ENCODE measurements around the gene ALDH18A1. TPM values are rescaled to one million over a fixed set of nuclear protein-coding genes. Genes with fewer than 3 reads are reported as not detected.

ALDH18A1 gene
- total RNA-seq, 3 donors from 2014 or later (not counting 1 experiment from before 2014, with no cell fraction given): 20.7 to 33.4 (median 25.2) TPM

DNA sequence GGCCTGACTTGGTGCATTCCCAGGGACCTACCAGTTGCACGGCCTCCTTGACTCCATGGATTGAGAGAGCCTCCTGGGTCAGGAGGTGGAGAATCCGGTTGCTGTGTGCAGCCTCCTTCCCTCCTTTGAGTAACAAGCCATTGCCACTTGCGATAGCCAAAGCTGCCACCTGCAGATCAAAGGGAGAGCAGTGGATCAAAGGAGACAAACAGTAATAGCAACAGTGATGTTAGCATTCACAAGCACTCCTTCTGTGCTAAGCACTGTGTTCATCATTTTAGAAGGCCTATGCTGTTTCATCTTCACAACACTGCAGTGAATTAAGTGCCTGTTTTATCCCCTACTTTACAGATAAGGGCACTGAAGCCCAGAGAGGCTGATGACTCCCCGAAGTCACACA lies 40.1 kb downstream of the ALDH18A1 start:
- H3K9me3 Mint-ChIP-seq: no peaks in the 10 kb centered on the region
- WGBS (ENCODE audit: insufficient coverage): 96% methylated on average over 4 of the region's 4 CpGs
- Histone ChIP-seq H3K4me3 (ENCODE audit: low read length) (no peak overlapping the region), H3K27ac (ENCODE audit: low read length) (no peak overlapping the region), H3K4me1 (ENCODE audit: control insufficient read depth, insufficient read depth, low read length) (no peaks in the 10 kb centered on the region), H3K9me3 (ENCODE audit: control insufficient read depth, insufficient read depth, low read length) (no peaks in the 10 kb centered on the region), H3K36me3 (ENCODE audit: control insufficient read depth, insufficient read depth, low read length) (peaks cover 55% of the 10 kb centered on the region), H3K27me3 (ENCODE audit: control insufficient read depth, insufficient read depth, low read length) (no peaks in the 10 kb centered on the region)
- DNase-seq (no peak), ATAC-seq (no peak)
- no peak overlapping the region for H3K4me3 Mint-ChIP-seq
- no peaks in the 10 kb centered on the region for H3K4me1 Mint-ChIP-seq
- no peak overlapping the region for H3K27ac Mint-ChIP-seq
- intact Hi-C loops (cut with micrococcal nuclease): no loop called here
- TF ChIP-seq, protein P1, sequence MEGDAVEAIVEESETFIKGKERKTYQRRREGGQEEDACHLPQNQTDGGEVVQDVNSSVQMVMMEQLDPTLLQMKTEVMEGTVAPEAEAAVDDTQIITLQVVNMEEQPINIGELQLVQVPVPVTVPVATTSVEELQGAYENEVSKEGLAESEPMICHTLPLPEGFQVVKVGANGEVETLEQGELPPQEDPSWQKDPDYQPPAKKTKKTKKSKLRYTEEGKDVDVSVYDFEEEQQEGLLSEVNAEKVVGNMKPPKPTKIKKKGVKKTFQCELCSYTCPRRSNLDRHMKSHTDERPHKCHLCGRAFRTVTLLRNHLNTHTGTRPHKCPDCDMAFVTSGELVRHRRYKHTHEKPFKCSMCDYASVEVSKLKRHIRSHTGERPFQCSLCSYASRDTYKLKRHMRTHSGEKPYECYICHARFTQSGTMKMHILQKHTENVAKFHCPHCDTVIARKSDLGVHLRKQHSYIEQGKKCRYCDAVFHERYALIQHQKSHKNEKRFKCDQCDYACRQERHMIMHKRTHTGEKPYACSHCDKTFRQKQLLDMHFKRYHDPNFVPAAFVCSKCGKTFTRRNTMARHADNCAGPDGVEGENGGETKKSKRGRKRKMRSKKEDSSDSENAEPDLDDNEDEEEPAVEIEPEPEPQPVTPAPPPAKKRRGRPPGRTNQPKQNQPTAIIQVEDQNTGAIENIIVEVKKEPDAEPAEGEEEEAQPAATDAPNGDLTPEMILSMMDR (IDR thresholded peaks at IDR 0.05): no peak
- no peaks in the 10 kb centered on the region for H3K27me3 Mint-ChIP-seq (ENCODE audit: low read depth in 2 of 2)
- peaks cover 52% of the 10 kb centered on the region for H3K36me3 Mint-ChIP-seq

DNA sequence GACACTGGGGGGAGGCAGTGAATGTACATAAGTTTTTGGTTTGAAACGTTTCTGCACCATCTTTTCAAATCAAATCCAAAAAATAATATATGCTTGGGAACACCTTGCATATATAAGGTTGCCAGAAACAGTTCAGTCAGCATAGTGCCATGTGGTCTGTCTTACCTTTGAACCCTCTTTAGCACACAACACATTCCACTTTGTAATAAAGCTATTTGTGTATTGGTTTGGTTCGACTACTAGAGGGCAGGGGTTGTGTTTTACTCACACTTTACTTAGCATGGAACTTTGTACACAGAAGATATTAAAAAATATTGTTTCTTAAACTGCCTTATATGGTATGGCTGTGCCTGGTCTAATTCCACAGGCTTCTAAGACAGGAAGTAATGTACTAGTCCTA lies 43.2 kb downstream of the ALDH18A1 start:
- no peak overlapping the region for H3K27ac ChIP-seq (ENCODE audit: low read length)
- 83% methylated on average over 1 of the region's 2 CpGs for WGBS (ENCODE audit: insufficient coverage)
- no peak overlapping the region for H3K4me3 ChIP-seq (ENCODE audit: low read length)
- H3K4me1 ChIP-seq (ENCODE audit: control insufficient read depth, insufficient read depth, low read length): no peaks in the 10 kb centered on the region
- Mint-ChIP-seq H3K27ac (no peak overlapping the region), H3K9me3 (no peaks in the 10 kb centered on the region), H3K4me3 (no peak overlapping the region), H3K36me3 (peaks cover 45% of the 10 kb centered on the region), H3K27me3 (ENCODE audit: low read depth in 2 of 2) (no peaks in the 10 kb centered on the region), H3K4me1 (no peaks in the 10 kb centered on the region)
- intact Hi-C loops (cut with micrococcal nuclease): no loop called here
- TF ChIP-seq, protein P1 (IDR thresholded peaks at IDR 0.05): no peak
- peaks cover 75% of the 10 kb centered on the region for H3K36me3 ChIP-seq (ENCODE audit: control insufficient read depth, insufficient read depth, low read length)
- DNase-seq (no peak), ATAC-seq (no peak)
- no peaks in the 10 kb centered on the region for H3K9me3 ChIP-seq (ENCODE audit: control insufficient read depth, insufficient read depth, low read length)
- H3K27me3 ChIP-seq (ENCODE audit: control insufficient read depth, insufficient read depth, low read length): no peaks in the 10 kb centered on the region

DNA sequence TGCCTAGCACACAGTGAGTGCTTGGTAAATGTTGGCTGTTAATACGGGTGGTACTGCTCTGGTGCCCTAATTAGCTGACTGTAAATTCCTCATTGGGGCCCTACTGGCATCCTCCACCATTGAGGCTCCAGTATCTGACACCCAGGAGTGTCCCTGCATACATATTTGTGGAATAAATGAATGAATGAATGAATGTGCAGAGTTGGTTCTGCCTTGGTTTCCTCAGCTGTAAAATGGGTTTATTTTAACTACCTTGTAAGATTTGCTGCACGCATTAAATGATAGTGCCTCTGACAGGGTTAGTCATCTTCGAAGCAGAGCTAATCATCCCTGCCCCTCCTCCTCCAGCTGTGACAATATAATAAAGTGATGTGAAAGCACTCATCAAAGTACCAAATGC lies 45.8 kb downstream of the ALDH18A1 start:
- Mint-ChIP-seq H3K27me3 (ENCODE audit: low read depth in 2 of 2) (no peaks in the 10 kb centered on the region), H3K4me1 (no peaks in the 10 kb centered on the region), H3K4me3 (no peak overlapping the region), H3K27ac (no peak overlapping the region), H3K36me3 (peaks cover 52% of the 10 kb centered on the region), H3K9me3 (no peaks in the 10 kb centered on the region)
- no peaks in the 10 kb centered on the region for H3K4me1 ChIP-seq (ENCODE audit: control insufficient read depth, insufficient read depth, low read length)
- intact Hi-C loops (cut with micrococcal nuclease): no loop called here
- peaks cover 70% of the 10 kb centered on the region for H3K36me3 ChIP-seq (ENCODE audit: control insufficient read depth, insufficient read depth, low read length)
- ATAC-seq: no peak
- no peak overlapping the region for H3K4me3 ChIP-seq (ENCODE audit: low read length)
- no peaks in the 10 kb centered on the region for H3K9me3 ChIP-seq (ENCODE audit: control insufficient read depth, insufficient read depth, low read length)
- 93% methylated on average over 1 of the region's 3 CpGs for WGBS (ENCODE audit: insufficient coverage)
- TF ChIP-seq, protein P1 (IDR thresholded peaks at IDR 0.05): no peak
- no peak overlapping the region for H3K27ac ChIP-seq (ENCODE audit: low read length)
- no peak for DNase-seq
- H3K27me3 ChIP-seq (ENCODE audit: control insufficient read depth, insufficient read depth, low read length): no peaks in the 10 kb centered on the region

DNA sequence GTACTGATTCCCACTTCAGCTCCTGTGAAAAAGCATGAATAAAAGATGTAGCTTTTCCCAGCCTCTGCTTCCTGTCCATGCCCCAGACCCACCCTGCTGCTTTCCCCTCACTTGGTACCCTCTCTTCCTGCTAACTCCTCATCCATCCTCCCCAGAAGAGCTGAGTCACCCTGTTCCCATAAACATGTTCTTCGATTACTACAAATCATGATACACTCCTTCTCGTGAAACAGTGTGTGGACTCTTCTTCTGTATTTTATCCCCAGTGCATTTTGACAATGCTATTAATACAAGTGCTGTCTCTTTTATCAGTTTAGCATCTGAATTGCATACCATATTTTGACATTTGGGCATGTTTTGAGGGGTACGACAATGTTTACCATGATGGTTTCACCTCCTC lies 49.6 kb downstream of the ALDH18A1 start:
- Mint-ChIP-seq H3K4me3 (no peak overlapping the region), H3K27ac (no peak overlapping the region), H3K36me3 (peaks cover 22% of the 10 kb centered on the region), H3K9me3 (no peaks in the 10 kb centered on the region), H3K27me3 (ENCODE audit: low read depth in 2 of 2) (no peaks in the 10 kb centered on the region), H3K4me1 (no peaks in the 10 kb centered on the region)
- DNase-seq (no peak), ATAC-seq (no peak)
- H3K9me3 ChIP-seq (ENCODE audit: control insufficient read depth, insufficient read depth, low read length): no peaks in the 10 kb centered on the region
- no peak overlapping the region for H3K27ac ChIP-seq (ENCODE audit: low read length)
- no peaks in the 10 kb centered on the region for H3K4me1 ChIP-seq (ENCODE audit: control insufficient read depth, insufficient read depth, low read length)
- H3K27me3 ChIP-seq (ENCODE audit: control insufficient read depth, insufficient read depth, low read length): no peaks in the 10 kb centered on the region
- H3K4me3 ChIP-seq (ENCODE audit: low read length): no peak overlapping the region
- H3K36me3 ChIP-seq (ENCODE audit: control insufficient read depth, insufficient read depth, low read length): peaks cover 42% of the 10 kb centered on the region
- TF ChIP-seq, protein P1 (IDR thresholded peaks at IDR 0.05): no peak
- intact Hi-C loops (cut with micrococcal nuclease): no loop called here
- 66% methylated on average over 2 of the region's 3 CpGs for WGBS (ENCODE audit: insufficient coverage)
